ENCODE measurements around the gene EXOC4.

DNA sequence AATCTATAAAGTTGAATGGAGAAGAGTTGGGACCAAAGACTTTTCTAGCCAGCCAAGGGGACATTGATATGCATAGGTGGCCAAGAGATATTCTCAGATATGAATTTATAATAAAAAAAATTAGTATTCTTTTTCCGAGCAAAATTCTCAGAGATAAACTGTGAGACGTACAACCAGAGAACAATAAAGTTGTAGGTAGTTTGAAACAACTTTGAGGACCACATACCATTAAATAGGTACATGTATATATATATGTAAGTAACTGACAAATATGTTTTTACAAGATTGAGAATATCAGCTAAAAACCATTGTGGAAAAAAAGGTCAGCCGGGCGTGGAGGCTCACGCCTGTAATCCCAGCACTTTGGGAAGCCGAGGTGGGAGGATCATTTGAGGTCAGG, 56.5 kb downstream of the EXOC4 start:
- TF ChIP-seq EZH2 (IDR thresholded peaks at IDR 0.05; ENCODE audit: insufficient read depth, poor library complexity, severe bottlenecking) (no peak), EZH2phosphoT487 (IDR thresholded peaks at IDR 0.05; ENCODE audit: insufficient read depth, low read depth) (no peak)
